T-helper 9 cell (primary cell): Measurements from ENCODE around the gene SLIT1.

ENCODE experiments used
- DNase-seq: peaks from one replicate; pipeline ENCODE4 v3.0.0-alpha.2; 2020

Gene SLIT1

GRCh38 chr10:97169911-97170693 is 15.7 kb downstream of the SLIT1 start:
- DNase-seq, result no peak

DNA sequence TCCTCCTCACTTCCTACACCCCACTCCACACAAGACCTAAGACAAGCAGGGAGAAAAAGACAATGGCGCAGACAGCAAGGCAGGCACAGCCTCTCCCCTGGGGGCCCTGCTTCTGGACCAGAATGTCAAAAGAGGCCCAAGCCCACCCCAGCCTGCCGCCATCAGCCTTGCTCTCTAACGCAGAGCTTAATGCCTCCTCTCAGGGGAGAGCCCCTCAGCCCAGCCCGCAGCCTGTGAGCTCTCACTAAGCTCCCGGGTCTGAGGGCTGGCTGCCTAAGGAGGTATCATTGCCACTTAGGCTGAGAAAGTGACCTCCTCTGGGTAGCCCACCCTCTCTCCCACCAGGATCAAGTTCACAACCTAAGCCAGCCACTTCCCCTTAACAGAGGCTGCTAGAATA is 16.7 kb downstream of the SLIT1 start:
- no peak for DNase-seq

DNA sequence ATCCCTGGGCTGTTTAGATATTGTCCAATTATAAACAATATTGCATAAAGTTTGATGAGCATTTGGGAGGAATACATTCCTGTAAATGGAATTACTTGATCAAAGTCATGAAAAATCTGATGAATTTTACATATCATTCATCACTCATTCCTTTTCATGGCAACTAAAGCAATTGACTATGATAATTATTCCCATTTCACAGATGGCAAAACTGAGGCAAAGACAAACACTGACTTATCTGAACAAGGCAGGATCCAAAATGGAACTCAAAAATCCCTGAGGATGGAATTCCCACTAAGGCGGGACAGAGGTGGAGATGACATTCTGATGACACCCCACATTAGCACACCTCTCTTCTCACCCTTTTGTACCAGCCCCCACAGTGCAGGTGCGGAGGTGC is 17.1 kb downstream of the SLIT1 start:
- DNase-seq, result no peak

- DNase-seq, result no peak
Observed at GRCh38 chr10:97165499-97165898, 20.3 kb downstream of the SLIT1 start.

GRCh38 chr10:97163781-97164501 is 21.8 kb downstream of the SLIT1 start:
- no peak for DNase-seq

GRCh38 chr10:97163181-97163580 is 22.6 kb downstream of the SLIT1 start:
- no peak for DNase-seq

DNA sequence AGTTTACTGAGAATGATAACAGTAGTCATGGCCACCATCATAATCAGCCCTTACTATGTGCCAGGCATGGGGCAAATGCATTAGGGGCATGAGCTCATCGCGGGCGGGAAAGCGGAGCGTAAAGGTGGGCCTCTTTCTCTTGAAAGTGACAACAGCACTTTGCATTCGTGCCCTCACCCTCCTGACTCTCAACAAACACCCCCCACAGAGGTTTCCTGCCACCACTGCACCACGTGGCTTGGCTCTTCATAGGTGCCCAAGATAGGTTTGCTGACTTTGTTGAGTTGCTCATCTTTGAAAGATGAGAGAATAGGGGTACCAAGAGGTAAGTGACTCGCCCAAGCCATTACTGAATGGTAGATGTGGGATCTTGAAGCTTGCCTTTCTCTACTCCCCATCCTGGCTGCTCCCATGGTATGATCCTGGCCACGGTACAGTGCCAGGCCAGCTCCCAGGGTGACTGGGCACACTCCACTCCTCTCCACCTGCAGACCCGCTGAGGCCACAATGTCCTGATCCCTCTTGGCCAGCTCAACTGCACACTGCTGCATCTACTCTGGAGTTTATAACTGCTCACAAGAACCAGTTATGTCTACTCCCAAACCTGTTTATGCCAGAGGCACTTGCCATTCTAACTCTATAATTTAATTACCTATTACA is 26.0 kb downstream of the SLIT1 start:
- DNase-seq, result no peak

GRCh38 chr10:97157578-97158095 is 28.1 kb downstream of the SLIT1 start:
- DNase-seq, result no peak

GRCh38 chr10:97154781-97155180 is 31.0 kb downstream of the SLIT1 start:
- no peak for DNase-seq

- DNase-seq, result no peak
Observed at GRCh38 chr10:97154162-97154561, 31.6 kb downstream of the SLIT1 start.

DNA sequence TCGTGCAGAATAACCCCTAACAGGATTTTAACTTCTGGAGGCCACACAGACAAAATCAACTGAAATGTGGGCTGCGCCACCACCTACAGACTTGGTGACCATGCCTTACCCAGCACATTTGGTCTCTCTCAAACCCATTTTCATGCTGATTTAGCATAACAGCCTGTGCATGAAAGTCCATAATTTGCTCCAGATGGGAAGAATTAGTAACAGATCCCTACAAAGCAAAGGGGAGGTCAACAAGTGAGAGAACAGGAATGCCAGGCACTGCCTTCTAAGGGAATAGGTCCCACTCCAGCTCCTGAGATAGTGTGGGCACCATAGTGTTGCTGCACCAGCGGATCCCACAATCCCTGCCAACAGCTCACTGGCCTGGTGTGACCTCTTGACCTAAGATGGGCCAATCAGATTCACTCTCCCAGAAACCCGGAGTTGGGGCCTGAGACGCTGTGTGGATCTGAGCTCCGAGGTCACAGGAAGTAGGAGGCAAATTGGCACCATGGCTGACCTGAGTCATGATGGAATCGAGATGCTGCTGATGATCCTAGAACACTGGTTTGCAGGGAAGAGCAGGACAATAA is 32.4 kb downstream of the SLIT1 start:
- DNase-seq, result no peak

DNA sequence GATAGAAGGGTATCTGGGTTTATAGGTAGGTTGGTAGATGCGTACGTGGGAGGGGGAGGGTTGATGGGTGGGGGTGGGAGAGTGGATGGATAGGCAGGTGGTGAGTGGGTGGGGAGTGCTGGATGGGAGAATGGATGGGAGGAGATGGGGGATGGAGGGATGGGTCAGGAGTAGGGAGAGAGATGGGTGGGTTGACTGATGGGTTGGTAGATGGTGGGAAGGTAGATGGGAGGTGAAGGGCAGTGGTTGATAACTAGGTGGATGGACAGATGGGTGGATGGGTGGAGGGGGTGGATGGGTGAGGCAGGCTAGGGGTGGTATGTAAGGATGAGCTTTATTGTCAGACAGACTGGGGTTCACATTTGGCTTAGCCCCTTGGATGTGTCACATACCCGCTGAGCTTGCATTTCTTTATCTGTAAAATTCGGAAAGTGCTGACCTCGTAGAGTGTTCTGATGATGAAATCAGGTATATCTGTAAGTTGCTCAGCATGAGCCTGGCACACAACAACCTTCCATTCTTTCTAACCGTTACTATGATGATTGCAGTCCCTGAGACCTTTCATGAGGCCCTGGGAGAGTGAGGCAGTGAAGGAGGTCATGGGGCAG is 34.3 kb downstream of the SLIT1 start:
- no peak for DNase-seq

DNA sequence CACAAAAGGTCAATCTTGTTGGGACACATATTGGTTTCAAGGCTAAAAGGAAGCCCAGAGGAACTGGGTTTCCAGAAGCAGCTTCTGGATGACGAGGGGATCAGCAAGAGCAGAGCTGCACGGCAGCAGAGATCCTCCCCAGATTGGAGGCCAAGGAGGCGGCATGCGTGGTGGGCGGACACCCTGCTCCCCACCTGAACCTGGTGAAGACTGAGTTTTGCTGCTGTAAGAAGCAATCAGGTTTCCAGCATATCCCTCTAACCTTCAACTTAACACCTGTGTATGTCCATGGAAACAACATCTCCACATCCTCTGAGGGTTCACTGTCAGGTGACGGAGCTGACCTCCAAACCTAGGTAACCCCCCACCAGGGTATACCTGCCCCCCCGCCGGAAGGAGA is 35.1 kb downstream of the SLIT1 start:
- DNase-seq, result no peak

- no peak for DNase-seq
Observed at GRCh38 chr10:97150013-97150595, 35.7 kb downstream of the SLIT1 start.

- DNase-seq, result no peak
Observed at GRCh38 chr10:97149079-97149531, 36.7 kb downstream of the SLIT1 start.

DNA sequence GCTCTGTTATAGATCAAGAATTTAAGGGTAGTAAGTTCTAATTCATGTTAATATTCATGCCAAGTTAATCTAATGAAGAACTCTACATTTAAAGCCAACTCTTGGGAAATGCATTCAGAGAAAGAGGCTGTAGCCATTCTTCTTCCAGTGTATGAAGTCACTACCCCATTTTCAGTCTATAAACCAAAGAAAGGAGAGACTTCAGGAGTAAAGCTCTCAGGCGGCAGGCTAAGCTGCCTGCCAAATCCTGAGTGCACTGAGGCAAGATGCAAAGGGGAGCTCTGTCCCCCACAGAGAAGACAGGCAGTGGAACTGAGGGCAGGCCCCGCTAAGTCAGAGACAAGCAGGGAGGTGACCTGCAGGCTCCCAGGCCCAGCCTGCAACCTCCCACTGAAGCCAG is 41.5 kb downstream of the SLIT1 start:
- DNase-seq, result no peak

DNA sequence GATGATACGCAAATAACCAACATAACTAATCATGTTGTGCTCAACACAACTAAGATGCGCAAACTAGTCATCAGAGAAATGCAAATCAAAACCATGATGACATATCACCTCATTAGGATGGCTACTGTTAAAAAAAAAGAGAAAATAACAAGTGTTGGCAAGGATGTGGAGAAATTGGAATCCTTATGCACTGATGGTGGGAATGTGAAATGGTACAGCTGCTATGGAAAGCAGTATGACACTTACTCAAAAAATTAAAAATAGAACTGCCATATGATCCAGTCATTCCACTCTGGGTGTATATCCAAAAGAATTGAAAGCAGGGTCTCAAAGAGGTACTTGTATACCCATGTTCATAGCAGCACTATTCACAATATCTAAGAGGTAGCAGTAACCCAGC is 42.9 kb downstream of the SLIT1 start:
- no peak for DNase-seq

GRCh38 chr10:97140902-97141745 is 44.6 kb downstream of the SLIT1 start:
- DNase-seq, result no peak

- DNase-seq, result no peak
Observed at GRCh38 chr10:97140049-97140846, 45.5 kb downstream of the SLIT1 start.

DNA sequence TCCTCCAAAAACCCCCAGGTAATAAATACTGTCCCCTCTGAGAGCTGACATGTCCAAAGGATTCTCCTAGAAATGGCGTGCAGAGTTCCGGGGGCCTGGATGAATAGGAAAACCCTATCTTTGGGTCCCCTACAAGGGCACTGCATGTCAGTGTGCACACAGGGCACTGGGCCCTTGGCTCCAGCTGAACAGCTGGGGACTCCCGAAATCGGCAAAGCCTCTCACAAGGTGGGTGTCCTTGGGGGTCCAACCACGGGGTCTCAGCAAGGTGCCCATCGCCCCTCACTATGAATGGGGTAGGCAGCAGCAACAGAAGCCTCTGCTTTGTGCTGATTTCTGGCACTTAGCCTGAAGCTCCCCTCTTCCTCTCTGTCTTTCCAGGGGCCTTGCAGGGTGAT is 46.1 kb downstream of the SLIT1 start:
- DNase-seq, result no peak

DNA sequence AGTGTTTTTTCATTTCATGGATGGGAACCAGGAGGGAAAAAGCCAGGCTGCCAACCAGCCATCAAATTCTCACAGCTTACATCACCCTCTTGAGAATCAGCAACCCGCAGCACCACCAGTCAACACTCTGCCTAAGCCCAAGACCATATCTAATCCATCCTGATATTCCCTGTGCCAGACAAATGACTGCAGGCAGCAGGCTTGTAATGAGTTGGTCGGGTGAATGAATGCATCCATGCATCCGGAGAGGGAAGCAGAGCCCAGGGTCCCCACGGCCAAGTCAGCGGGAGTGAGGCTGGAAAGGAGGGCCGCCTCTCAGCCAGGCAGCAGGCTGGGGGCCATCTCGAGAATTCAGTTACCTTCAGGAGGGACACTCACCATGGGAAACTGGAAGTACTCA is 46.9 kb downstream of the SLIT1 start:
- no peak for DNase-seq
